Stimulated activated CD8-positive, alpha-beta memory T cell treated with anti-CD3 and anti-CD28 coated beads, Interleukin-15, amount 100 ng/mL, for 24 hours (primary cell): ENCODE measurements around the gene CDK17.
"Not testable (repeated sequence)": the region's sequence is repeated elsewhere in the genome, so short reads cannot be mapped to it uniquely, and the experiment has no call there.

Experiments
- DNase-seq: peaks from one replicate; pipeline ENCODE4 v3.0.0-alpha.2; 2020; ENCODE audit warnings: low read depth

CDK17 gene

DNA sequence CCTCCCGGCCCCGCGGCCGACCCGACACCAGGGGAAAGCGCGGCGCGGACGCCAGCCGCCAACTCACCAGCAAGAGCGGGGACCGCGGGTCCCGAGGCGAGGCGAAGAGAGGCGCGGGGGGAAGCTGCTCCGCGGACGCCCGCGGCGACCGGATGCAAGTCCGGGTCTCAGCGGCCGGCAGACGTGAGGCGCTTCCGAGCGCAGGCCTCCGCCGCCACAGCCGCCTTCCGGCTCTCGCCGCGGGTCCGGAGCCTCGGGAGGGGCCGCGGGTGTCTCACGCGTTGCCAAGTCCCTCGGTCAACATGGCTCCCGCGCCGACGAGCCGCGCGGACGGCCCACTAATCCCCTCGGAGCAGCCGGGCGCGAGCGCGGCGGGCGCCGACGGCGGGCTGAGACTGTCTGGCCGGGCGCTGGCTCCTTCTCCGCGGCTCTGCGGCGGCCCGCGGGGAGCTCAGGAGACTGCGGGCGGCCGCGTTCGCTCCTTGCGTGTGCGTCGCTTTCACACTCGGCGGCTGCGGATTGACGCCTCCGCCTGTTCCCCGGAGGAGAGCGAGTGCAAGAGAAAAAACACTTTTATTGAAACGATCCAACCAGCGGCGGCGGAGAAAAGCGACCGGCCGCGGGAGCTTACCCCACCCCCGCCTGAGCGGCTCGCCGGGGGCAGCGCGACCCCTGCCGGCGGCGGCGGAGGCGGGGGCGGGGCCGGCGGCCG is at the start of gene CDK17:
CDK17 (minus strand) TSS at position 521 of the 712 bp plus-strand sequence. CDS start 65,603 bp downstream, outside the sequence.
- peak; percentile 68 for DNase-seq

GRCh38 chr12:96448300-96448699 is 48.1 kb upstream of the CDK17 start:
- no peak for DNase-seq

GRCh38 chr12:96447256-96447655 is 47.0 kb upstream of the CDK17 start:
- no peak for DNase-seq

- no peak for DNase-seq
Observed at GRCh38 chr12:96445691-96446583, 45.7 kb upstream of the CDK17 start.

GRCh38 chr12:96444399-96444798 is 44.2 kb upstream of the CDK17 start:
- DNase-seq, result no peak

DNA sequence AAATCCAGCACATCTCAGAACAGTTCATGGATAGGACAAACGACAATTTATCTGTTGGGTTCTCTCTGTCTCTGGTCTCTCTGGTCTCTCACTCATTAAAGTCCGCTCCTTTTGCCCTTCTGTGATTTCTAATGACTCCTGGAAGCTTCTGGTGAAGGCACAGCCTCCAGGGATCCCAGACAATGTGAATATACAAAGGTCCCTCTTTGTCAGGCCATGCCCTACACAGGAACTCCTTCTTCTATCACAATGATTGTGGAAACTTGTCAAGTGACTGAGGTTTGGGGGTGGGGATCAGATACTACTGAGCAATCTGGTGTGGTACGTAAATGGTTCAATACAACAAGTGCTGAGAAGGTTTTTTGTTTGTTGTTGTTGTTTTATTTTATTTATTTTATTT is 42.7 kb upstream of the CDK17 start:
- no peak for DNase-seq

GRCh38 chr12:96441816-96442215 is 41.6 kb upstream of the CDK17 start:
- DNase-seq, result no peak

DNA sequence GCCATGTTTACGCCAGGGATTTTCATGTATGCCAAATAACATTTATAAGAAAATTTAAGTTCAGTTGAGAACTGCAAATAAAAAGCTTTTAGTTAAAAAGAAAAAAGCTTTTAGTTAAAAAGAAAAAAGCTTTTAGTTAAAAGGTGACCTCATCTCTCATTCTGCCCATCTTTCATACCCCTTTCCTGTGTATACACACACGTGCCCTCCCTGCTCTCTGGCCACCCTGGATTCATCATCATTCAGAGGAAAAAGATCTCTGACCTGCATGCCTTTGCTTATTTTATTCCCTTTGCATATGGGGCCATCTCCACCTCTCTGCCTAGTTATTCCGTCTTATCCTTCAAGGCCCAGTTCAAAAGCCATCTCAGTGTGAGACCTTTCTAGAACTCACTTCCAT is 38.1 kb upstream of the CDK17 start:
- DNase-seq, result no peak

- DNase-seq, result no peak
Observed at GRCh38 chr12:96437171-96437445, 36.9 kb upstream of the CDK17 start.

GRCh38 chr12:96436366-96437170 is 36.3 kb upstream of the CDK17 start:
- no peak for DNase-seq

DNA sequence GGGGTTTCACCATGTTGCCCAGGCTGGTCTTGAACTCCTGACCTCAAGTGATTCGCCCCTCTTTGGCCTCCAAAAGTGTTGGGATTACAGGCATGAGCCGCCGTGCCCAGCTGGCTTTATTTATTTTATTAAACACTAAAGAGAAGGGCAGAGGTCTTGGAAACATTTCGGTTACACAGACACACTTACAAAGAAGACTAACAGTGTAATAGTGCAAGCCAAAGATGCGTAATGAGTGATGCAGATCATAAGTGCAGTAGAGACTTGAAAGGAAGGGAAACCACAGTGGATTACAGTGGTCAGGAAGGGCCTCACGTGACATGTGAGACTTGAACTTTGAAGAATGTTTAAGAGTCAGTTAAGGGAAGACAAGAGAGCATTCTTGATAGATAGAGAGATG is 33.9 kb upstream of the CDK17 start:
- no peak for DNase-seq

GRCh38 chr12:96432496-96433321 is 32.5 kb upstream of the CDK17 start:
- not testable (repeated sequence) for DNase-seq

DNA sequence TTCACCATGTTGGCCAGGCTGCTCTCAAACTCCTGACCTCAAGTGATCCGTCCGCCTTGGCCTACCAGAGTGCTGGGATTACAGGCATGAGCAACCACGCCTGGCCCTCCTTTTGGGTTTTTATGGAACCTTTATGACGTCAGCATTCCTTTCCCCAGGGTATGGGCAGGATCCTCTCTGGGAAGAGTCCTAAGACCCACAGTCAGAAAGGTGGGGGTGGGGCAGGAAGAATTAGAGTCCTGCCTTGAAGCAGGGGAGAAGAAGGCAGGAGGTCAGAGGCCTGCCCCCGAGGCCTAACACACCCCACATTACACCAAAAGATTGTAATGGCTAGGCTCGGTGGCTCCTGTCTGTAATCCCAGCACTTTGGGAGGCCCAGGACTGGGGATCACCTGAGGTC is 30.8 kb upstream of the CDK17 start:
- no peak for DNase-seq

DNA sequence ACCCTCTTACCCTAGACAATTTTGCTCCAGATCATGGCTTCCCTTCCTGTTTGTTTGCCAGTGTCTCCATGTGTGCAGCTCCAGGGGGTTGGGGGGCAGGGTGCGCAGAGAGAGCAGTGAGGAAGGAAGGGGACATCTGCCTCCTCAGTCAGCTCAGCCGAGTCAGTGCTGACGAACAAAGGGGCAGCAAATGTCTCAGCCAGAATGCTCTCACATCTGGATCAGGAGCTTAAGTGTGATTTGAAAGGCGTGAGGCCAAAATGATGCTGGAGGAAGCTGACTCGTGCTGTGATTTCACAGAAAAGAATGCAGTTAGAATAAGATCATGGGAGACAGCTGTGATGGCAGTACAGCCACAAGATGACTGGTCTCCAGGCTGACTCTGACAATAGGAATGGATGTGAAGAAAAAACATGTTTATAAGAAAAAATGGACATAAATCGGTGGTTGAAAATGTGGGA is 27.1 kb upstream of the CDK17 start:
- no peak for DNase-seq

DNA sequence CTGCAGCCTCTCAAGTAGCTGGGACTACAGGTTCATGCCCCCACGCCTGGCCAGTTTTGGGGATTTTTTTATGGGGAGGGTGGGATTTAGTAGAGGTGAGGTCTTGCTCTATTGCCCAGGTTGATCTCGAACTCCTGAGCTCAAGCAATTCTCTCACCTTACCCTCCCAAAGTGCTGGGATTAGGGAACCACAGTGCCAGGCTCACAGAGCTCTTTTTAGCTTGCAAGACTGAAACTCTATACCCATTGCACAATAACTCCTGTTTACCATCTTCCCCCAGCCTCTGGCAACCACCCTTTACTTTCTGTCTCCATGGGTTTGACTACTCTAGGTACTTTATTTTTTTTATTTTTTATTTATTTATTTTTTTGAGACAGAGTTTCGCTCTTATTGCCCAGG is 25.7 kb upstream of the CDK17 start:
- DNase-seq, result no peak

- DNase-seq, result no peak
Observed at GRCh38 chr12:96425321-96425720, 25.1 kb upstream of the CDK17 start.

DNA sequence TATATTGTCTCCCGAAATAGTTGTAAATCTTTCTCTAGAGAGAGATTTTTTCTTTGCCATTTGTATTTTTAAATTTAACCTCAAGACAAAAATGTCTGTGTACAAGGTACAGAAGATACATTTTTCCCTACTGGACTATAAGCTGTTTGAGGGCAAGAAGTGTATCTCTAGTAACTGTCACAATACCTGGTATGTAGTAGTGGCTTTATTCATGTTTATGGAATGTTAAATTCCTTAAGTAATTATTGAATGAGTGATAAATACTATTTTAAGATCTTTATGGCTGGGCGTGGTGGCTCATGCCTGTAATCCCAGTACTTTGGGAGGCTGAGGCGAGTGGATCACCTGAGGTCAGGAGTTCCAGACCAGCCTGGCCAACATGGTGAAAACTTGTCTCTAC is 24.4 kb upstream of the CDK17 start:
- DNase-seq, result no peak

DNA sequence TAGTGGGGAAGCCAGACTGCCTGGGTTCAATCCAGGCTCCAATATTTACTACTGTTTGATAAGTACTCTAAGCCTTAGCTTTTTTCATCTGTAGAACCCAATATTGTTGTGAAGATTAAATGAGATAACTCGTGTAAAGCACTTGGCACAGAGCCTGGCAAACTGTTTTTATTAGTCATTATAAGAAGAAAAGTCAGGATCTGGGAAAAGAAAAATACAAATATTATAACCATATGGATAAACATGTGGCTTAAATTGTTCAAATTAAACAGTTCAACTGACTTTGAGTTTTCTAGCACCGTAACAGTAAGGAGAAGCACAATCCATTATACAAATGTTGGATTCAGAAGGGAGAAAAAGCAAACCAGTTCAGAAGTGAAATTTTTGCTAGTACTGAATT is 22.0 kb upstream of the CDK17 start:
- DNase-seq, result no peak

DNA sequence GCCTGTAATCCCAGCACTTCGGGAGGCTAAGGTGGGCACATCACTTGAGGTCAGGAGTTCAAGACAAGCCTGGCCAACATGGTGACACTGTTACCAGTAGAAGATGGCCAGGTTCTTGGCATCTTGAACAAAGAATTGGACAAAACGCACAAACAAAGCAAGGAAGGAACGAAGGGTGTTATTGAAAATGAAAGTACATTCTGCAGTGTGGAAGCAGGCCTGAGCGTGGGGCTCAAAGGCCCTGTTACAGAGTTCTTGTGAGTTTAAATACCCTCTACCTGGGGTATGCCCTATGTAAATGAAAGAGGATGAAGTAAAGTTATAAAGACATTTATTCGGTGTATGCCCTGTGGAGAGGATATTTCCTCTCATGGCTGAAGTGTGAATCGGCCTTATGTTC is 20.8 kb upstream of the CDK17 start:
- no peak for DNase-seq

DNA sequence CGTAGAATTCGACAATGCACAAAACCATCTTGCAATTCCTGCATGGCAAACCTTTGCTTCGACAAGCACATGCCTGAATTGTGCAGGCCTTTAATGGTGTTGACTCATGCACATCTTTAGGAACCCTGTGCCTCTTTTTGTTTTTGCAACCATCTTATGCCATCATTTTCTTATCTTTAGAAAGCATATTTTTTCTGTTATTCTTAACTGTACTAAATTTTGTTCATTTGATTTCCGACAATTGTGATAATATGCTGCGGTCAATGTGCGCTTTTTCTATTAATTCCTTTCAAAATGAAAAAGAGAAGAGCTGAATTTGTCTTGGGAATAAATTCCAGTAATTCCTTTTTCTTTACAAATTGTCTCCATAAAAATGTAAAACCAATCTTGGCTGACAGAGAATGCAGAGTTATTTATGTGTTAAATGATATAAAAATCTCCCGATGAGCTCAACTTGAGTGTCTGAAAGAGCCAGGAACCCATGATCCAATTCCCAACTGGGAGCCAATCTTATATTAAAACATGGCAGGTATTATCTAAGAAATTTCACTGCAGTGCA is 20.1 kb upstream of the CDK17 start:
- no peak for DNase-seq

DNA sequence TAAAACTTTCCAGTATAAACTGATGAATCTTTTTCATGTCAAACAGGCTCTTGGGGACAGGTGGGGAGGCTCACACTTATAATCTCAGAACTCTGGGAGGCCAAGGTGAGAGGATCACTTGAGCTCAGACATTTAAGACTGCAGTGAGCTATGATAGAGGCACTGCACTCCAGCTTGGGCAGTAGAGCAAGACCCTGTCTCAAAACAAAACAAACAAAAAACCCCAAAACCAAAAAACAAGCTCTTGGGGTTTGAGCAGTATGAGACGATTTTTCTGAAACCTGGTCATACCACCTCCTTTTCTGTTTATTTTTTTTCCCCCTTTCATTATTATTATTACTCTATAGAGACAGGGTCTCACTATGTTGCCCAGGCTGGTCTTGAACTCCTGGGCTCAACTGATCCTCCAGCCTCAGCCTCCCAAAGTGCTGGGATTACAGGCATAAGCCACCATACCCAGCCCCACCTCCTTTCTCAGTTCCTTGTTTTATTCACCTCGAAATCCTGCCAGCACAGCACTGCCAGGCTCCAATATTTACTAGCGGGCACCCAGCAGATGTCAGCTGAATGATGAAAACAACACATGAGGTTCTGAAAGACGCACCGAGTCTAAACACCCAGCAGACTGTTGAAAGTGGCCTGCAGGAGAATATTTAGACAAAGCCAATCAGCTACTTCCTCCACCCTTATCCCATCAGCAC is 19.5 kb upstream of the CDK17 start:
- DNase-seq, result no peak
